ENCODE results near the gene PCDH12. TPM values are rescaled to one million over a fixed set of nuclear protein-coding genes. Genes with fewer than 3 reads are reported as not detected.
A peak's percentile ranks its signal among the peaks of the same experiment; 100 is the strongest.

The PCDH12 gene
- total RNA-seq, result 0.25 and 0.61 TPM in 2 replicates
- long read RNA-seq, full-length matches to known transcripts, result 1 of 1 reads
- long read RNA-seq, partial matches to known transcripts, result 0 of 1 reads
- long read RNA-seq, other reads (novel, unspliced or antisense), result 0 of 1 reads

GRCh38 chr5:141958113-141958512 lies at the start of gene PCDH12:
Gene PCDH12, minus strand, starts transcription at chr5:141958202. Its CDS starts 351 bp downstream, at chr5:141957851.
- no peaks in the 10 kb centered on the region for H3K36me3 Mint-ChIP-seq (ENCODE audit: low read depth)
- no peak for DNase-seq (ENCODE audit: low read depth, low spot score)
- no peaks in the 10 kb centered on the region for H3K9me3 Mint-ChIP-seq
- no peaks in the 10 kb centered on the region for H3K27me3 Mint-ChIP-seq (ENCODE audit: low read depth)
- peaks cover 31% of the 10 kb centered on the region for H3K4me1 Mint-ChIP-seq
- H3K27ac Mint-ChIP-seq (ENCODE audit: unreplicated experiment), result peak within 1 kb of the TSS; percentile 80
- no peak for TF ChIP-seq CTCF (conservative IDR thresholded peaks at IDR 0.05)
- H3K4me3 Mint-ChIP-seq, result peak within 1 kb of the TSS; percentile 18

GRCh38 chr5:142007237-142007544 lies 49.2 kb upstream of the PCDH12 start:
- H3K36me3 Mint-ChIP-seq (ENCODE audit: low read depth), result peaks cover 9% of the 10 kb centered on the region
- no peaks in the 10 kb centered on the region for H3K9me3 Mint-ChIP-seq
- no peak for TF ChIP-seq CTCF (conservative IDR thresholded peaks at IDR 0.05)
- no peaks in the 10 kb centered on the region for H3K27me3 Mint-ChIP-seq (ENCODE audit: low read depth)
- no peak overlapping the region for H3K27ac Mint-ChIP-seq (ENCODE audit: unreplicated experiment)
- DNase-seq (ENCODE audit: low read depth, low spot score), result no peak
- H3K4me3 Mint-ChIP-seq, result no peak overlapping the region
- peaks cover 7% of the 10 kb centered on the region for H3K4me1 Mint-ChIP-seq

- H3K4me1 Mint-ChIP-seq, result peaks cover under 1% of the 10 kb centered on the region
- H3K27me3 Mint-ChIP-seq (ENCODE audit: low read depth), result no peaks in the 10 kb centered on the region
- no peaks in the 10 kb centered on the region for H3K9me3 Mint-ChIP-seq
- H3K27ac Mint-ChIP-seq (ENCODE audit: unreplicated experiment), result no peak overlapping the region
- H3K36me3 Mint-ChIP-seq (ENCODE audit: low read depth), result peaks cover 9% of the 10 kb centered on the region
- DNase-seq (ENCODE audit: low read depth, low spot score), result no peak
- no peak for TF ChIP-seq CTCF (conservative IDR thresholded peaks at IDR 0.05)
- H3K4me3 Mint-ChIP-seq, result no peak overlapping the region
Measured at GRCh38 chr5:142006363-142007236, 48.6 kb upstream of the PCDH12 start.

GRCh38 chr5:142003266-142003800 lies 45.3 kb upstream of the PCDH12 start:
- Mint-ChIP-seq H3K4me1 (no peaks in the 10 kb centered on the region), H3K4me3 (no peak overlapping the region), H3K27ac (ENCODE audit: unreplicated experiment) (no peak overlapping the region), H3K36me3 (ENCODE audit: low read depth) (peaks cover 19% of the 10 kb centered on the region), H3K9me3 (no peaks in the 10 kb centered on the region), H3K27me3 (ENCODE audit: low read depth) (no peaks in the 10 kb centered on the region)
- no peak for TF ChIP-seq CTCF (conservative IDR thresholded peaks at IDR 0.05)
- DNase-seq (ENCODE audit: low read depth, low spot score), result no peak

- Mint-ChIP-seq H3K4me1 (no peaks in the 10 kb centered on the region), H3K4me3 (no peak overlapping the region), H3K36me3 (ENCODE audit: low read depth) (peaks cover 21% of the 10 kb centered on the region), H3K27me3 (ENCODE audit: low read depth) (no peaks in the 10 kb centered on the region), H3K9me3 (no peaks in the 10 kb centered on the region), H3K27ac (ENCODE audit: unreplicated experiment) (peak overlapping the region; percentile 73)
- DNase-seq (ENCODE audit: low read depth, low spot score), result no peak
- peak; percentile 35 for TF ChIP-seq CTCF (conservative IDR thresholded peaks at IDR 0.05)
Measured at GRCh38 chr5:142000704-142001484, 42.9 kb upstream of the PCDH12 start.
